IMR-90 (cell line): Measurements from ENCODE around the gene KRT72. TPM values are rescaled to one million over a fixed set of nuclear protein-coding genes. Genes with fewer than 3 reads are reported as not detected.

ENCODE experiments used
- ATAC-seq: fragments of 200-7000 bp; cut with Tn5 transposase; 2 replicates; pipeline ENCODE4 v1.9.1; 2020; ENCODE audit warnings: low read depth, mild to moderate bottlenecking, moderate library complexity
- BruUV-seq: library from RNA; stranded (reverse); fragments of 400-500 nt; replicated peaks from 2 replicates; lab custom pipeline; 2021; lab: Mats Ljungman, UMichigan
- CTCF ChIA-PET: fragments of 300-600 bp; formaldehyde crosslinking; extraction: SDS; loops from one replicate; lab custom pipeline; 2021; ENCODE audit warnings: antibody characterized with exemption; lab: Yijun Ruan, JAX
- POLR2A ChIA-PET: fragments of 300-600 bp; sonication (Branson Sonifier 250); formaldehyde crosslinking; loops from one replicate; lab custom pipeline; 2022; ENCODE audit warnings: antibody characterized with exemption; ENCODE audit not compliant: unreplicated experiment; lab: Charles Lee
- DNase-seq: peaks from one replicate; pipeline ENCODE4 v3.0.0; 2013
- H2AFZ ChIP-seq: replicated peaks from 2 replicates; pipeline ENCODE3; 2013; ENCODE audit warnings: low read length, mild to moderate bottlenecking; ENCODE audit not compliant: poor library complexity
- H2AK5ac ChIP-seq: 2 replicates; pipeline ENCODE4 v1.6.1; 2013; ENCODE audit warnings: low read depth, low read length, inconsistent platforms
- H2AK9ac ChIP-seq: replicated peaks from 2 replicates; pipeline ENCODE3; 2013; ENCODE audit warnings: mild to moderate bottlenecking, low read depth, low read length, moderate library complexity; ENCODE audit not compliant: poor library complexity
- H2BK120ac ChIP-seq: 2 replicates; pipeline ENCODE4 v1.6.1; 2013; ENCODE audit warnings: low read depth, low read length, inconsistent platforms
- H2BK15ac ChIP-seq: 3 replicates; pipeline ENCODE4 v1.6.1; 2013; ENCODE audit warnings: low read depth, low read length, inconsistent platforms
- H2BK20ac ChIP-seq: 2 replicates; pipeline ENCODE4 v1.6.1; 2013; ENCODE audit warnings: low read depth, mild to moderate bottlenecking, inconsistent platforms, low read length, moderate library complexity
- H2BK5ac ChIP-seq: 2 replicates; pipeline ENCODE4 v1.6.1; 2013; ENCODE audit warnings: mild to moderate bottlenecking, low read depth, low read length, inconsistent platforms; ENCODE audit not compliant: poor library complexity, severe bottlenecking
- H3K14ac ChIP-seq: replicated peaks from 2 replicates; pipeline ENCODE4 v1.6.1; 2013; ENCODE audit warnings: low read depth, low read length, inconsistent platforms
- H3K18ac ChIP-seq: 2 replicates; pipeline ENCODE4 v1.6.1; 2013; ENCODE audit warnings: low read depth, low read length, control low read depth
- H3K23ac ChIP-seq: 2 replicates; pipeline ENCODE4 v1.6.1; 2013; ENCODE audit warnings: low read depth, low read length, inconsistent platforms
- H3K27ac ChIP-seq: 2 replicates; pipeline ENCODE4 v1.5.1; 2013; ENCODE audit warnings: mild to moderate bottlenecking, control low read depth, low read length; ENCODE audit not compliant: insufficient read depth
- H3K27me3 ChIP-seq: 2 replicates; pipeline ENCODE4 v1.6.1; 2013; ENCODE audit warnings: low read length; ENCODE audit not compliant: control insufficient read depth, insufficient read depth
- H3K36me3 ChIP-seq: 2 replicates; pipeline ENCODE4 v1.6.1; 2013; ENCODE audit warnings: low read length, mixed read lengths; ENCODE audit not compliant: control insufficient read depth, insufficient read depth
- H3K4ac ChIP-seq: 2 replicates; pipeline ENCODE4 v1.6.1; 2013; ENCODE audit warnings: low read depth, low read length, inconsistent platforms
- H3K4me1 ChIP-seq: 2 replicates; pipeline ENCODE4 v1.6.1; 2013; ENCODE audit warnings: low read length, mixed read lengths; ENCODE audit not compliant: control insufficient read depth, insufficient read depth
- H3K4me2 ChIP-seq: 2 replicates; pipeline ENCODE4 v1.6.1; 2013; ENCODE audit warnings: low read depth, mild to moderate bottlenecking, control low read depth, low read length, moderate library complexity
- H3K4me3 ChIP-seq: 2 replicates; pipeline ENCODE4 v1.5.1; 2013; ENCODE audit warnings: low read depth, mild to moderate bottlenecking, control low read depth, low read length, moderate library complexity; ENCODE audit not compliant: insufficient read depth
- H3K56ac ChIP-seq: 2 replicates; pipeline ENCODE4 v1.6.1; 2013; ENCODE audit warnings: low read length, inconsistent platforms; ENCODE audit not compliant: insufficient read depth; ENCODE audit errors: extremely low read depth
- H3K79me1 ChIP-seq, 2 experiments: 2 replicates each; pipeline ENCODE4 v1.6.1; 2013; ENCODE audit warnings: low read length in 2 of 2, inconsistent platforms in 1 of 2, low read depth in 1 of 2
- H3K9ac ChIP-seq: 2 replicates; pipeline ENCODE4 v1.6.1; 2013; ENCODE audit warnings: low read depth, low read length, control low read depth
- H3K9me1 ChIP-seq: 2 replicates; pipeline ENCODE4 v1.6.1; 2013; ENCODE audit warnings: low read length, inconsistent platforms; ENCODE audit not compliant: insufficient read depth
- H3K9me3 ChIP-seq: 2 replicates; pipeline ENCODE4 v1.6.1; 2013; ENCODE audit warnings: low read length; ENCODE audit not compliant: control insufficient read depth, insufficient read depth
- H4K20me1 ChIP-seq: 2 replicates; pipeline ENCODE4 v1.6.1; 2013; ENCODE audit warnings: low read length, inconsistent platforms; ENCODE audit not compliant: insufficient read depth
- H4K5ac ChIP-seq: 2 replicates; pipeline ENCODE4 v1.6.1; 2013; ENCODE audit warnings: mild to moderate bottlenecking, low read depth, low read length, control low read depth
- H4K8ac ChIP-seq, 2 experiments: 2 replicates each; pipeline ENCODE4 v1.6.1; 2013; ENCODE audit warnings: low read depth in 2 of 2, low read length in 2 of 2, control low read depth in 1 of 2, inconsistent platforms in 1 of 2
- H4K91ac ChIP-seq: 2 replicates; pipeline ENCODE4 v1.6.1; 2013; ENCODE audit warnings: low read depth, low read length, inconsistent platforms; ENCODE audit not compliant: insufficient read depth
- BHLHE40 ChIP-seq: fragments of 150-350 bp; IDR thresholded peaks from 2 replicates; pipeline ENCODE4 v1.6.1; 2016; ENCODE audit warnings: mild to moderate bottlenecking, low read depth, low read length
- CEBPB ChIP-seq: IDR thresholded peaks from 2 replicates; pipeline ENCODE4 v1.6.1; 2012; ENCODE audit warnings: low read depth, low read length, improper control_type of control experiment
- CHD1 ChIP-seq: IDR thresholded peaks from 2 replicates; pipeline ENCODE4 v1.6.1; 2012; ENCODE audit warnings: low read depth, low read length, improper control_type of control experiment
- CTCF ChIP-seq: conservative IDR thresholded peaks from 2 replicates; pipeline ENCODE4 v1.5.1; 2012; ENCODE audit warnings: mild to moderate bottlenecking, low read depth, low read length, improper control_type of control experiment
- ELK1 ChIP-seq: fragments of 150-350 bp; IDR thresholded peaks from 2 replicates; pipeline ENCODE4 v1.6.1; 2016; ENCODE audit warnings: low read depth, mild to moderate bottlenecking, low read length, moderate library complexity, borderline replicate concordance
- FOS ChIP-seq: fragments of 150-350 bp; IDR thresholded peaks from 2 replicates; pipeline ENCODE4 v1.6.1; 2016; ENCODE audit warnings: low read depth, low read length
- MAFK ChIP-seq: IDR thresholded peaks from 2 replicates; pipeline ENCODE4 v1.6.1; 2012; ENCODE audit warnings: low read depth, low read length, improper control_type of control experiment
- MAZ ChIP-seq: IDR thresholded peaks from 2 replicates; pipeline ENCODE4 v1.6.1; 2012; ENCODE audit warnings: low read depth, mild to moderate bottlenecking, low read length, improper control_type of control experiment, moderate library complexity, borderline replicate concordance
- MXI1 ChIP-seq: IDR thresholded peaks from 2 replicates; pipeline ENCODE4 v1.6.1; 2012; ENCODE audit warnings: low read depth, mild to moderate bottlenecking, low read length, moderate library complexity, borderline replicate concordance
- NFE2L2 ChIP-seq: fragments of 150-350 bp; IDR thresholded peaks from 2 replicates; pipeline ENCODE4 v1.6.1; 2016; ENCODE audit warnings: low read depth, mild to moderate bottlenecking, low read length
- POLR2A ChIP-seq: IDR thresholded peaks from 2 replicates; pipeline ENCODE4 v1.6.1; 2012; ENCODE audit warnings: mild to moderate bottlenecking, low read depth, low read length
- RAD21 ChIP-seq: IDR thresholded peaks from 2 replicates; pipeline ENCODE4 v1.6.1; 2012; ENCODE audit warnings: low read length, improper control_type of control experiment
- RCOR1 ChIP-seq: IDR thresholded peaks from 2 replicates; pipeline ENCODE4 v1.6.1; 2012; ENCODE audit warnings: mild to moderate bottlenecking, low read length, improper control_type of control experiment; ENCODE audit not compliant: insufficient replicate concordance
- RFX5 ChIP-seq: IDR thresholded peaks from 2 replicates; pipeline ENCODE4 v1.8.0; 2012; ENCODE audit warnings: low read depth, mild to moderate bottlenecking, low read length, moderate library complexity
- SMC3 ChIP-seq: fragments of 150-350 bp; IDR thresholded peaks from 2 replicates; pipeline ENCODE4 v1.6.1; 2016; ENCODE audit warnings: low read depth, mild to moderate bottlenecking, antibody characterized with exemption, low read length, moderate library complexity
- USF2 ChIP-seq: fragments of 150-350 bp; IDR thresholded peaks from 2 replicates; pipeline ENCODE4 v1.6.1; 2017; ENCODE audit warnings: mild to moderate bottlenecking, antibody characterized with exemption, low read length, low read depth
- WGBS, 2 experiments: methylation state at CpG; one replicate each; pipeline versions ENCODE4 v1.1.5 to v1.1.7; 2013; ENCODE audit warnings: missing lambda C conversion rate in 2 of 2; ENCODE audit not compliant: insufficient read length in 1 of 2; ENCODE audit errors: extremely low coverage in 2 of 2; 5-methylcytosine and 5-hydroxymethylcytosine counted together
- dilution Hi-C: fragments of 300-500 bp; cut with HindIII; formaldehyde crosslinking; loops from one replicate; pipeline ENCODE4 v1.14.3; 2018; ENCODE audit warnings: low sequenced_read_pairs; ENCODE audit not compliant: unreplicated experiment
- in situ Hi-C: fragments of 300-500 bp; cut with MboI; formaldehyde crosslinking; loops from 3 replicates; pipeline ENCODE4 v1.14.3; 2019; ENCODE audit warnings: low sequenced_read_pairs, inconsistent platforms, mixed read lengths
- intact Hi-C: fragments of 100-400 bp; cut with micrococcal nuclease; formaldehyde crosslinking; loops from 2 replicates; pipeline ENCODE4 v1.10.0; 2022
- polyA plus RNA-seq, 3 experiments: library from polyadenylated mRNA; depleted of rRNA; stranded (reverse); fragments of >200 nt; gene quantifications; 2 replicates each; pipeline ENCODE4 v1.2.3, GENCODE V29; 2012; ENCODE audit warnings: low replicate concordance in 1 of 3
- total RNA-seq: library from RNA; depleted of rRNA; stranded (reverse); fragments of >200 nt; gene quantifications from 2 replicates; pipeline ENCODE4 v1.2.3, GENCODE V29; 2012

KRT72 gene
- total and polyA plus RNA-seq, 2 of the 4 experiments (the other 2 are of a cell fraction), result not detected

DNA sequence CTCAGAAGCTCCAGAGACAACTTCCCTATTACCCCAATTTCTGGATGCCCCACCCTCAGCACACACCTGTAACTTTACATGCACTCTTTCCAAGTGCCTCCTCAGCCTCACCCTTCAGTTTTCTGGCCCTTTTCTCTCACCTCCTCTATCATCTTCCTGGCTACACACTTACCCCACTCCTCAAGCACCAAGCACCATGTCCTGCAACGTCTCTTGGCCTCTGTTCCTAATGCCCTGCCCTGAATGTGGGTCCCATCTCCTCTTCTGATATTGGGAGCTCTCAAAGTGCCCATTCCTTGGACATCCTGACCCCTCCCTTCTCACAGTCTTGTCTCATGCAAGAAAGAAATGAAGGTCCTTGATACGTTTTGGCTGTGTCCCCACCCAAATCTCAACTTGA is 1.2 kb downstream of the KRT72 start:
- Histone ChIP-seq H3K23ac (no peak overlapping the region), H4K20me1 (no peaks in the 10 kb centered on the region), H3K36me3 (no peaks in the 10 kb centered on the region), H4K91ac (no peak overlapping the region), H3K4me1 (no peaks in the 10 kb centered on the region), H3K4me2 (no peak overlapping the region), H3K79me1 (no peaks in the 10 kb centered on the region), H3K14ac (no peak overlapping the region), H2AK9ac (no peak overlapping the region), H3K9ac (no peak overlapping the region), H3K27me3 (peaks cover 37% of the 10 kb centered on the region), H2AK5ac (no peak overlapping the region), H3K18ac (no peak overlapping the region), H3K56ac (no peak overlapping the region), H2AFZ (no peak overlapping the region), H3K9me3 (no peaks in the 10 kb centered on the region), H4K5ac (no peak overlapping the region), H3K4ac (no peak overlapping the region), H4K8ac (no peak overlapping the region), H2BK15ac (no peak overlapping the region), H3K27ac (no peak overlapping the region), H2BK120ac (no peak overlapping the region), H3K4me3 (no peak overlapping the region), H3K9me1 (no peaks in the 10 kb centered on the region), H2BK20ac (no peak overlapping the region), H2BK5ac (no peak overlapping the region)
- intact Hi-C loops, result no loop called here
- BruUV-seq, result no TSS peak
- no CpG with 5 or more reads among the region's 2 CpGs for WGBS, 2 experiments
- DNase-seq (no peak), ATAC-seq (no peak)
- ChIA-PET CTCF (no interaction called here), POLR2A (no interaction called here)
- dilution Hi-C loops, result no loop called here
- in situ Hi-C loops, result no loop called here
- TF ChIP-seq CTCF (no peak), POLR2A (no peak), BHLHE40 (no peak), CHD1 (no peak), MXI1 (no peak), ELK1 (no peak), USF2 (no peak), MAFK (no peak), NFE2L2 (no peak), RCOR1 (no peak), CEBPB (no peak), SMC3 (no peak), RFX5 (no peak), MAZ (no peak), FOS (no peak), RAD21 (no peak)
